ENCODE measurements around the gene ANO2.

- TF ChIP-seq REST (IDR thresholded peaks at IDR 0.05; ENCODE audit: insufficient read depth in 1 of 2, low read depth in 2 of 2, low read length in 2 of 2) (no peak), POLR2AphosphoS5 (IDR thresholded peaks at IDR 0.05; ENCODE audit: low read depth, low read length) (no peak), SIN3A (IDR thresholded peaks at IDR 0.05; ENCODE audit: borderline replicate concordance, insufficient read depth, low read length) (no peak), TAF1 (IDR thresholded peaks at IDR 0.05; ENCODE audit: borderline replicate concordance, insufficient read depth, low read length) (no peak), FOXP2 (optimal IDR thresholded peaks at IDR 0.05; ENCODE audit: borderline replicate concordance, extremely low read depth, extremely low read length, insufficient read depth) (no peak)
These were observed 98.1 kb downstream of the ANO2 start for GRCh38 chr12:5846950-5847349.
